Stimulated activated CD4-positive, alpha-beta T cell treated with anti-CD3 and anti-CD28 coated beads, Interleukin-4, amount 100 ng/mL, for 4 hours (primary cell): ENCODE measurements around the gene SMIM24.
A peak's percentile ranks its signal among the peaks of the same experiment; 100 is the strongest.

Source experiments
- DNase-seq, 2 experiments: peaks; one replicate each; pipeline ENCODE4 v3.0.0-alpha.2; 2020

Gene SMIM24

GRCh38 chr19:3496392-3497273 is 16.3 kb upstream of the SMIM24 start:
- no peak for DNase-seq

- peak; percentile 51 to 73 for DNase-seq
Measured at GRCh38 chr19:3494559-3494958, 14.2 kb upstream of the SMIM24 start.

- peak in 1 of 2 experiments; percentile 41 for DNase-seq
Measured at GRCh38 chr19:3494051-3494450, 13.7 kb upstream of the SMIM24 start.

- DNase-seq: no peak
Measured at GRCh38 chr19:3493651-3494050, 13.3 kb upstream of the SMIM24 start.

- no peak for DNase-seq
Measured at GRCh38 chr19:3492919-3493318, 12.6 kb upstream of the SMIM24 start.

GRCh38 chr19:3492131-3492839 is 12.0 kb upstream of the SMIM24 start:
- no peak for DNase-seq

GRCh38 chr19:3491396-3492119 is 11.2 kb upstream of the SMIM24 start:
- DNase-seq: no peak

GRCh38 chr19:3483226-3483628 is 2.9 kb upstream of the SMIM24 start, which contains the start of gene SMIM44:
Gene SMIM44 (minus strand): TSS chr19:3483441. CDS start chr19:3483403, 38 bp downstream.
- DNase-seq: no peak

- no peak for DNase-seq
Measured at GRCh38 chr19:3482507-3483225, 2.3 kb upstream of the SMIM24 start.

GRCh38 chr19:3481241-3482090 is 1.1 kb upstream of the SMIM24 start:
- DNase-seq: no peak

- no peak for DNase-seq
Measured at GRCh38 chr19:3479834-3480215, 500 bp downstream of the SMIM24 start.

GRCh38 chr19:3479177-3479833 is 1.0 kb downstream of the SMIM24 start:
- peak in 1 of 2 experiments; percentile 19 for DNase-seq

GRCh38 chr19:3478409-3479176 is 1.7 kb downstream of the SMIM24 start:
- DNase-seq: no peak

- no peak for DNase-seq
Measured at GRCh38 chr19:3477951-3478350, 2.4 kb downstream of the SMIM24 start.

GRCh38 chr19:3477506-3477905 is 2.8 kb downstream of the SMIM24 start:
- peak in 1 of 2 experiments; percentile 14 for DNase-seq

GRCh38 chr19:3476830-3477229 is 3.5 kb downstream of the SMIM24 start:
- DNase-seq: no peak

- DNase-seq: no peak
Measured at GRCh38 chr19:3475449-3475848, 4.9 kb downstream of the SMIM24 start.

GRCh38 chr19:3474614-3475013 is 5.7 kb downstream of the SMIM24 start:
- no peak for DNase-seq

- no peak for DNase-seq
Measured at GRCh38 chr19:3474010-3474409, 6.3 kb downstream of the SMIM24 start.

- DNase-seq: peak in 1 of 2 experiments; percentile 38
Measured at GRCh38 chr19:3471954-3472655, 8.2 kb downstream of the SMIM24 start.
